IPS DF 6.9 (cell line): ENCODE measurements around the gene LDLRAD3.

Experiments
- DNase-seq: peaks from one replicate; pipeline ENCODE4 v3.0.0-alpha.2; 2013; ENCODE audit warnings: low read depth, low spot score
- H3K27ac ChIP-seq: one replicate; pipeline ENCODE4 v1.5.1; 2013; ENCODE audit warnings: low read length, control low read depth
- H3K27me3 ChIP-seq: 2 replicates; pipeline ENCODE4 v1.6.1; 2013; ENCODE audit warnings: mild to moderate bottlenecking, low read length; ENCODE audit not compliant: control insufficient read depth, insufficient read depth
- H3K36me3 ChIP-seq: 2 replicates; pipeline ENCODE4 v1.6.1; 2013; ENCODE audit warnings: low read length; ENCODE audit not compliant: control insufficient read depth, insufficient read depth
- H3K4me1 ChIP-seq: 2 replicates; pipeline ENCODE4 v1.6.1; 2013; ENCODE audit warnings: low read length; ENCODE audit not compliant: control insufficient read depth, insufficient read depth
- H3K4me3 ChIP-seq: 2 replicates; pipeline ENCODE4 v1.5.1; 2013; ENCODE audit warnings: mild to moderate bottlenecking, low read length
- H3K9me3 ChIP-seq: 2 replicates; pipeline ENCODE4 v1.6.1; 2013; ENCODE audit warnings: low read length, inconsistent platforms; ENCODE audit not compliant: control insufficient read depth, insufficient read depth
- WGBS: extraction: QIAGEN DNeasy Blood & Tissue Kit; methylation state at CpG from one replicate; pipeline ENCODE4 v1.1.7; 2013; ENCODE audit warnings: mixed read lengths, missing lambda C conversion rate; ENCODE audit not compliant: insufficient read length, insufficient coverage; 5-methylcytosine and 5-hydroxymethylcytosine counted together

The LDLRAD3 gene

DNA sequence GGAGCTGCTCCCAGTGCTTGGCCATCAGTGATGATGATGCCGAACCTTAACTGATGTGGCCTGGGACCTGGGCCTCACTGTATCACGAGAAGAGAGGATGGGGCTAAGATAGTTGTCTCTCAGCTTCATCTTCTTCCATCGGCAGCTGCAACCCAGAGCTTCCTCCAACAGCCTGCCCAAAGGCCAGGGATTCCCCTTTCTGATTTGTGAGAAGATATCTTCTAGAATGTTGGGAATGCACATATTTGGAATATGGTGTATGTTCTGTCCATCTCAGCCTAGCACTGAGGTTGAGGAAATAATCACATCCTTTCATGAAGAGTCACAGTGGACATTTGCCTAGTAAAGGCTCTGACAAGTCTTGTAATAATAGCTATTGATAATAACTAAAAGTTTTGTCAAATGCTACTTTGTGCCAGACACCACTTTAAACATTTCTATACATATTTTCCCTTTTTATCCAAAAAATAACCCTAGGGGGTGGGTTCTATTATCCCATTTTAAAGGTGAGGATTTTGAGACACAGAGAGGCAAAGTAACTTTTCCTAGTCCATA is 272.3 kb downstream of the LDLRAD3 start:
- Histone ChIP-seq H3K9me3 (no peaks in the 10 kb centered on the region), H3K27me3 (no peaks in the 10 kb centered on the region), H3K27ac (no peak overlapping the region), H3K4me3 (no peak overlapping the region), H3K36me3 (no peaks in the 10 kb centered on the region), H3K4me1 (no peaks in the 10 kb centered on the region)
- WGBS, result no CpG with 5 or more reads among the region's 3 CpGs
- no peak for DNase-seq

GRCh38 chr11:36218283-36218921 is 274.5 kb downstream of the LDLRAD3 start:
- WGBS, result no CpG with 5 or more reads among the region's 4 CpGs

DNA sequence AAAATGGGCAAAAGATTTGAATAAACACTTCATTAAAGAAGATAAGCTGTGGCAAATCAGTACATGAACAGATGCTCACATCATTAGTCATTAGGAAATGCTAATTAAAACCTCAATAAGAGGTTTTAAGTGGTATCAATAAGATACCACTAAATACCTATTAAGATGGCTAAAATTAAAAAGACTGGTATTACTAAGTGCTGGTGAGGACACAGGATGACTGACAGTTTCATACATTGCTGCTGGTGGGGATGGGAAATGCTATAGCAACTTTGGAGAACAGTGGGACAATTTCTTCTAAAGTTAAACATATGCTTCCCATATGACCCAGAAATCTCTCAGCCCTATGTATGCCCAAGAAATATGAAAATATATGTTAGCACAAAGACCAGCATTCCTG is 276.1 kb downstream of the LDLRAD3 start:
- no peaks in the 10 kb centered on the region for H3K4me1 ChIP-seq
- no peak overlapping the region for H3K4me3 ChIP-seq
- no peaks in the 10 kb centered on the region for H3K36me3 ChIP-seq
- no peak for DNase-seq
- no peak overlapping the region for H3K27ac ChIP-seq
- H3K27me3 ChIP-seq, result no peaks in the 10 kb centered on the region
- no peaks in the 10 kb centered on the region for H3K9me3 ChIP-seq

More at GRCh38 chr11:36218283-36218921, 274.5 kb downstream of the LDLRAD3 start:
- Histone ChIP-seq H3K9me3 (no peaks in the 10 kb centered on the region), H3K27me3 (no peaks in the 10 kb centered on the region), H3K36me3 (no peaks in the 10 kb centered on the region), H3K4me3 (no peak overlapping the region), H3K4me1 (no peaks in the 10 kb centered on the region), H3K27ac (no peak overlapping the region)
- DNase-seq, result no peak

DNA sequence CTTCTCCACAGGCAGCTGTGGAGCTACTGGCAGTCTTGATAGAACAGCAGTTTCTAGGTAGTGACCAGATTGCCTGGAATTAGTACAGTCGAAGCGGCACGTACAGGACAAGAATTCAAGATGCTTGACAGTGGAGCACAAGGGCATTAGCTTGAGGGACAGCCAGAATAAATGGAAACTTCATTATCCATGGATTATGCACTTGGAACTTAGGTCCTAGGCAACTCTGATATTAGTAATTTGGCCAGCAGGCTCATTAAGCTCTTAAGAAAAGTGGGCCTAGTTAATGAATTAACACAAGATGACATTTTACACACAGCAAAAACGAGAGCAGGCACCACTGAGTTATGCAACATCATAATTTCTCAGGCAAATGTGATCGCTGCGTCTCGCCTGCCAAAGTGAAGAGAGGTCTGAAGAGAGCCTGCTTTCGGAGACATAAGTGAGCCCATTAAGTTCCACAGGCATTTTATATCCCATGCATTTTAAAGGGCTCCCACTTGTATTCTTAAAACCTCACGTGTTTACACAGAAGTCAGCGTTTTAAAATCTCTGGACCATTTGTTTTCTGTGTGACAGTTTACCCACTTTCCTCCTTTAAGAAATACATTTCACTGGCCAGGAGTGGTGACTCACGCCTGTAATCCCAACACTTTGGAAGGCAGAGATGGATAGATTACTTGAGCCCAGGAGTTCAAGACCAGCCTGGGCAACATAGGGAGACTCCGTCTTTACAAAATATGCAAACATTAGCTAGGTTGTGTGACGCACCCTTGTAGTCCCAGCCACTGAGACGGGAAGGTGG is 279.2 kb downstream of the LDLRAD3 start:
- no peak overlapping the region for H3K4me3 ChIP-seq
- no peak overlapping the region for H3K27ac ChIP-seq
- H3K9me3 ChIP-seq, result no peaks in the 10 kb centered on the region
- H3K27me3 ChIP-seq, result no peaks in the 10 kb centered on the region
- no peaks in the 10 kb centered on the region for H3K36me3 ChIP-seq
- H3K4me1 ChIP-seq, result no peaks in the 10 kb centered on the region
- DNase-seq, result no peak
- no CpG with 5 or more reads among the region's 14 CpGs for WGBS

GRCh38 chr11:36224209-36224882 is 280.5 kb downstream of the LDLRAD3 start:
- WGBS, result no CpG with 5 or more reads among the region's 5 CpGs
- Histone ChIP-seq H3K4me1 (no peaks in the 10 kb centered on the region), H3K27ac (no peak overlapping the region), H3K9me3 (no peaks in the 10 kb centered on the region), H3K36me3 (no peaks in the 10 kb centered on the region), H3K4me3 (no peak overlapping the region), H3K27me3 (no peaks in the 10 kb centered on the region)
- DNase-seq, result no peak

DNA sequence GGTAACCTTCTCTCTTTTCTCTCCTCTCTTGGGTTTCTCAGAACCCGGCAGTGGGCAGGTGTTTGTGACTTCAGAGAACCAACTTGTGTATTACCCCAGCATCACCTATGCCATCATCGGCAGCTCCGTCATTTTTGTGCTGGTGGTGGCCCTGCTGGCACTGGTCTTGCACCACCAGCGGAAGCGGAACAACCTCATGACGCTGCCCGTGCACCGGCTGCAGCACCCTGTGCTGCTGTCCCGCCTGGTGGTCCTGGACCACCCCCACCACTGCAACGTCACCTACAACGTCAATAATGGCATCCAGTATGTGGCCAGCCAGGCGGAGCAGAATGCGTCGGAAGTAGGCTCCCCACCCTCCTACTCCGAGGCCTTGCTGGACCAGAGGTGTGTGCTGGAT is 283.2 kb downstream of the LDLRAD3 start:
- H3K9me3 ChIP-seq, result no peaks in the 10 kb centered on the region
- H3K4me1 ChIP-seq, result no peaks in the 10 kb centered on the region
- no peak overlapping the region for H3K4me3 ChIP-seq
- no peak overlapping the region for H3K27ac ChIP-seq
- H3K36me3 ChIP-seq, result no peaks in the 10 kb centered on the region
- no peaks in the 10 kb centered on the region for H3K27me3 ChIP-seq
- no CpG with 5 or more reads among the region's 15 CpGs for WGBS
- no peak for DNase-seq

- Histone ChIP-seq H3K4me3 (no peak overlapping the region), H3K9me3 (no peaks in the 10 kb centered on the region), H3K27ac (no peak overlapping the region), H3K27me3 (no peaks in the 10 kb centered on the region), H3K36me3 (no peaks in the 10 kb centered on the region), H3K4me1 (no peaks in the 10 kb centered on the region)
- DNase-seq, result no peak
- WGBS, result no CpG with 5 or more reads among the region's 8 CpGs
Measured at GRCh38 chr11:36228689-36229088, 284.8 kb downstream of the LDLRAD3 start.

DNA sequence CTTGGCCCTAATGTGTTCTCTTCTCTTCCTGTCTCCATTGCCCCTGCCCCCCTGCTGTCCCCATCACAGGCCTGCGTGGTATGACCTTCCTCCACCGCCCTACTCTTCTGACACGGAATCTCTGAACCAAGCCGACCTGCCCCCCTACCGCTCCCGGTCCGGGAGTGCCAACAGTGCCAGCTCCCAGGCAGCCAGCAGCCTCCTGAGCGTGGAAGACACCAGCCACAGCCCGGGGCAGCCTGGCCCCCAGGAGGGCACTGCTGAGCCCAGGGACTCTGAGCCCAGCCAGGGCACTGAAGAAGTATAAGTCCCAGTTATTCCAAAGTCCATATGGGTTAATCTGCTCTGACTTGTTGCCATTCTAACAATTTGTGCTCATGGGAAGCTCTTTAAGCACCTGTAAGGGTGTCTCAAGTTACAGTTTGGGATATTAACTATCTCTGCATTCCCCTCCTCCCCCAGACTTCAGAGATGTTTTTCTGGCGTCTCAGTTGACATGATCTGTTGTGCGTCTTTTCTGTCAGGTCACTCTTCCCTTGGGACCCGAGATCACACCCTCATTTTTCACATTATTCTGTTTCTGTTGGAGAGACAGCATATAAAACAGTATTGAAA is 285.3 kb downstream of the LDLRAD3 start:
- Histone ChIP-seq H3K27me3 (no peaks in the 10 kb centered on the region), H3K9me3 (no peaks in the 10 kb centered on the region), H3K4me1 (no peaks in the 10 kb centered on the region), H3K36me3 (no peaks in the 10 kb centered on the region), H3K27ac (no peak overlapping the region), H3K4me3 (no peak overlapping the region)
- DNase-seq, result no peak
- no CpG with 5 or more reads among the region's 12 CpGs for WGBS

- Histone ChIP-seq H3K27ac (no peak overlapping the region), H3K9me3 (no peaks in the 10 kb centered on the region), H3K4me3 (no peak overlapping the region), H3K4me1 (no peaks in the 10 kb centered on the region), H3K27me3 (no peaks in the 10 kb centered on the region), H3K36me3 (no peaks in the 10 kb centered on the region)
- WGBS, result no CpG with 5 or more reads among the region's 11 CpGs
- no peak for DNase-seq
Measured at GRCh38 chr11:36230779-36231699, 287.2 kb downstream of the LDLRAD3 start.
